M059J (cell line): ENCODE data around the gene HSF2BP. TPM values are rescaled to one million over a fixed set of nuclear protein-coding genes. Genes with fewer than 3 reads are reported as not detected.
"Not testable (repeated sequence)": the region's sequence is repeated elsewhere in the genome, so short reads cannot be mapped to it uniquely, and the experiment has no call there.

ENCODE experiments used
- DNase-seq: peaks from one replicate; pipeline ENCODE4 v3.0.0-alpha.2; 2012; ENCODE audit warnings: low read depth
- total RNA-seq: library from RNA; depleted of rRNA; stranded (reverse); fragments of >200 nt; shearing (Covaris generic); gene quantifications from 2 replicates; pipeline ENCODE4 v1.2.3, GENCODE V29; 2014

HSF2BP gene
- total RNA-seq, 1 experiment from 2014 or later, result 2.0 TPM

DNA sequence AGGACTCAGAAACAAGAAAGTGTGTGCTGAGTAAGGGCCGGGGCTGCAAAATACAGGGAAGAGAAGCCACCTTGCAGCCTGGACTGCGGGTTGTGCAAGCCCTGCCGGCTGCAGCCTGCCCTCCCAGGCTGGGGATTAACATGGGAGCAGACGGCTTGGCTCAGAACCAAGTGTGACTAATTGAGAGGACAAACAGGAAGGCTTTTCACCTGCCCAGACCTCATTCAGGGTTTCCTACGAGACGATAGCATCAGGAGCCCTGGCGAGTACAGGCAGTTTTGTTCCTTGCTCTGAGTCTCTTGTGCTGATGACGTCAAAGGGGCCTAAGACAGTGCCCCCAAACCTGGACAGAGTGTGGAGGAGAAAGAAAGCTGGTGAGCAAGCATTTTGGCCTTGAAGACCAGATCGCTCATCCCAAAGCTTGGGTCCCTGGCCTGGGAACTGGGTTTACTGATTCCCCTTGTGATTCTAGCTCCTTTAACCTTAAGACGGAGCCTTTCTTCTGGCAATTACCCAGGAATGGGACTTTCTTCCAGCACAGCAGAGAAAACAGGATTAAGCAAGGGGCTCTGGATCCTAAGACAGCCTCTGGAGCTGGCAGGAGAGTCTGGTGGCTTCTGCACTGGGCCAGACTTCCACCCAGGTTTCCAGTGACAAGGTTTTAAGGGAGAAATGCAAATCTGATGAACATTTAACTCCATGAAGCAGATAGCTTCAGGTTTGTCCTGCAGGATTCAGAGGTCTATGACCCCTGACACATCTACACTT, 142.2 kb downstream of the HSF2BP start:
- DNase-seq, result not testable (repeated sequence)

DNA sequence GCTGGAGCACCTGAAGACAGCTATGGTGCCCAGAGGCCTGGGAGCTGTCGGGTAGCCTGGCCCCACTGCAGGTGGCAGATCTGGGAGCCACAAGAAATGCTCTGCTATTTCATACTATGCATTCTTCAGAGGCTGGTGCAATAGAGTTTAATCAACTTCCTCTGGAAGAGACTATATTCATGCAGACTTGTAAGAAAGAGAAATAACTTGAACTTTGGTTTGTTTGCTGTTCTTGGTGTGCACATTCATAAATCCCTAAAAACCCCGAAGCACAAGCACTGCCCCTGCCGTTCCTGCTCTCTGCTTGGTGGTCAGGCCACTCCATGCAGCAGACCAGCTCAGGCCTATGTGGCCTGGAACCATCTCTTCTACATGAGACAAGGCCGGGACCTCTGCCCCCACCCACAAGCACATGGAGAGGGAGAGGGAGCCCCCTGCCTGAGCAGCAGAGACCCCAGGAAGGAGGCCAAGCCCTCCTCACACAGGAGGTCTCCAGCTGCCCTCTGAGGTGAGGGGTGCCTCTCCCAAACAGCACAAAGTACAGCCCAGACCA, 142.9 kb downstream of the HSF2BP start:
- not testable (repeated sequence) for DNase-seq

DNA sequence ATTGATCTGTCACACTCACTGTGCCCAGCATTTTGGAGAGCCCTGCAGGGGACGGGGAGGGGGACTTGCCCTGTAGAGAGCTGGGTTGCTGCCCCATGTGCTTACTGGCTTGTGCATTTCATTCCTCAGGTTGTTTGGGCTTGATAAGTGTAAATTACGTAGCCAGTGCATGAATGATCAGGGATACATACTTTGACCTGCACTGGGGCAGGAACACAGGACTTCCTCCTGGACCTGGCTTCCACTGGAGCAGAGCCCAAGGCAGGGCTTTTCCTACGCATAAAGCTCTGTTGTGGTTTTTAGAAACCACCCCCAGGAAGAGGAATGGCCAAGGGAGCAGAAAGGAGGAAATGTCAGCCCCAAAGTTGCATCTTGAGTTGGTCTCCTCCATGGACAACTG, 144.5 kb downstream of the HSF2BP start:
- DNase-seq, result not testable (repeated sequence)

DNA sequence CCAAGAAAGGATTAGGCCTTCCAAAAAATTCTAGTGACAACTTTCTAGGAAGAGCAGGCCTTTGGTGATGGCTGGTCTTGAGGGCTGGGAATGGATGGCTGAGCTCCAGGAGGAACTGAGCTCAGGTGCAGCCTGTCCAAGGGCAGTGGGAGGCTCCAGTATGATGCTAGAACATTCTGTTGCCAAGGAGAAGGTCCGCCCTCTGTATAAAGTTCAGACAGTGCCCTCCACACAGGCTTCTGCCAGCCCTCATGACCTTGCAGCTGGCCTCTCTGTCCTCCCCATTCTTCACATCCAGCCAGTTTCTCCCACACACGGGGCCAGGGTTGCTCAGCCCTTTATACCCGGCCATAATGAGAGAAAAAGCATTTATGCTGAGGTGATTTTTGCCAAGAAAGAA, 146.3 kb downstream of the HSF2BP start:
- DNase-seq, result not testable (repeated sequence)

DNA sequence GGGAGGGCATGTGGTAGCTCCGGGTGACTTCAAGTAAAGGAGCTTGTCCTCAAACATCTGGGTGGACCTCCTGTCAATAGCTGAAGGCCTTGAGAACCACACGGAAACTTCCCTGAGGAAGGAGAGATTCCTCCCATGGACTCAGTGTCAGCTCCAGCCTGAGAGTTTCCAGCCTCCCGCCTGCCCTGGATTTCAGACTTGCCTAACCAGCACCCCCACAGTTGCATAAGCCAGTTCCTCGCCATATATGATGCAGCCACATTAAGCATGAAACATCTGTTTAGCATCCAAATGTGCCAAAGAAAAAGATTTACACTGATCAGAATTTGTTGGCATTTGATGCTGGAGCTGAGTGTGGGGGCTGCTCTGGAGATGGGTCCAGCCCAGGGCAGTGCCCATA, 148.1 kb downstream of the HSF2BP start:
- DNase-seq, result not testable (repeated sequence)

DNA sequence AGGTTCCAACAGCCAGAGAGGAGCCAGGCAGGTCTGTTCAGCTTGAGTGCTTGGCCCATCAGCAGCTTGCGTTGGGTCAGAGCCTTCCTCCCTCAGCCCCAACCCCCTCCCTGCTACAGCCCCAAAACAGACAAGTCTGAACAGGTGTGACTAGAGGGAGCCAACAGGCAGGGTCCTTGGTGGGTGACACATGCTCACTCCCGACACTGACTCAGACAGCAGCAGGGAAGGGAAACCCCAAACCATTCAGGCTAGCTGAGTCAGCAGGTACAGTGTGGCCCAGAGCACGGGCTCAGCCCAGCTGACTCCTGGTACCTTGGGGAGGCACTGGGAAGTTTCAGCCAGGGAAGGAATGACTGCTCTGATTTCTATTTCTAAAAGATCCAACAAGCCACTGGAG, 148.6 kb downstream of the HSF2BP start:
- not testable (repeated sequence) for DNase-seq

DNA sequence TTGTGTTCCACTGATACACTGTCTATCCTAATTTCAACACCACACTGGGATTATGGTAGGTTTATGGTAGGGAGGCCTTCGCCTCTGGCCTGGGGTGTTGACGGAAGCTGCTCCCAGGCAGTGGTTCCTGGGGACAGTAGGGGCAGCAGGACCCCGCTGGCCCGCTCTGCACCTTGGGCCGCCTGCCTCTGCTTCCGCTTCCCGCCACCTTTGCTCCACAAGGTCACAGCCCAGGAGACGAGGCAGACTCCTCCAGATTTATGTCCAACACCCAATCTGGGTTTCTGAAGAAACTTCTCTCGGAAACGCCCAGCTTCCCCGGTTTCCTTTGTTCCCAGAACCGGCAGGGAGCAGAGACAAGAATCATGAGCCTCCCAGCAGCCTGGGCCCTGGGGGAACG, 155.4 kb downstream of the HSF2BP start:
- DNase-seq, result not testable (repeated sequence)

DNA sequence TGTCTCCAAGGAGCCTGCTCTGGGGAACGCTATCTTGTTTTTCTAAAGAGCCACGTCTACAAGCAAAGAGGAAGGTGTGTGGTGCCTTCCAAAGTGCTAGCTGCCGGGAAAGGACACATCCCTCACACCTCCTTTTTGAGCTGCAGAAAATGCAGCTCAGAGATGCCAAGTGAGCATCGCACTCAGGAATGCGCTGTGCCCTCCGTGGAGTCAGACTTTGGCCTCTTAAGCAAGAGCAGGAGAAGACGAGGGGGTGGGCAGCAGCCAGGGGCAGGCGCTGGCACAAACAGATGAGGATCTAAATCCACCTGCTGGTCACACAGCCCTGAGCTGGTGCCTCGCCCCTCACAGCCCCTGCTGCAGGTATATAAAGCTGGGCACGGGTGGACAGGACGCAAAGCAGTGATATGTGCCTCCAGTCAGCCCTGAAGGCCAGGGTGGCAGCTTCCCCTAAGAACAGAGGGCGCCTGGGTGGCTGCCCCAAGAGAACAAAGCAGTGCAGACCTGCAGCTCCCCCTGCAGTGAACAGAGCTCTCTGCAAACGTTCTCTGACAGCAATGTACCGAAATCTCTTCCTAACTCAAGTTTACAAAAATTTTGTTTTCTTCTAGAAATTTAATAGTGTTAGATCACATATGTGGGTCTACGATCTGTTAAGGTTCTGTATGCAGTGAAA, 156.1 kb downstream of the HSF2BP start:
- not testable (repeated sequence) for DNase-seq

DNA sequence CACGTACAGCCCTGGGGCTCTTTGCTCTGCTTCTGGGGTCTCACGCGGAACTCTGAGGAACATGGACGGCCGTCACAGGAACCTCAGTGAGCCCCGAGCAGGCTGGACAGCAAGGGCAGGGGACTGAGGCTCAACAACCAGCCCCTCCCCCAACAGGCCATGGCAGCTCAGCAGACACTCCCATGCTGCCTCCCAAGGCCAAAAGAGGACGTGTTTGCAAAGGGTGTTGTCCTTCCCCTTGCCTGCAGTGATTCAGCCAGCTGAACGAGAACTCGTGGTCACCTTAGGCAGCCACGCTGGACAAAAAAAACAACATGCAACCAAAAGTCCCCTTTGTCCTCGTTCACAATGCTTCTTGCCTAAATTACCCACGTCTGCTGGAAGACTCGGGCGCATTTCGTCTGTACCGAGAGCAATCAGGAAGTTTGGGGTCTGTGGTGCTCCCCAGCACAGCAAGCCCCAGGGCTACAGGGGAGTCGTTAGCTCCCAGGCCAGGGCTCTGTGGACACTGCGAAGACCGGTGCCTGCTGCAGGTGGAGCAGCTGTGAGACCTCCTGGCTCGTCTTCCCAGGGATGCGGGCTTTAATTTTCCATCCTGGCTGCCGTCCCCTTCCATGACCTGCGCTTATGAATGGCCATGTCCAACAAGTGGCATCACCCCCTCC, 156.7 kb downstream of the HSF2BP start:
- DNase-seq, result not testable (repeated sequence)

DNA sequence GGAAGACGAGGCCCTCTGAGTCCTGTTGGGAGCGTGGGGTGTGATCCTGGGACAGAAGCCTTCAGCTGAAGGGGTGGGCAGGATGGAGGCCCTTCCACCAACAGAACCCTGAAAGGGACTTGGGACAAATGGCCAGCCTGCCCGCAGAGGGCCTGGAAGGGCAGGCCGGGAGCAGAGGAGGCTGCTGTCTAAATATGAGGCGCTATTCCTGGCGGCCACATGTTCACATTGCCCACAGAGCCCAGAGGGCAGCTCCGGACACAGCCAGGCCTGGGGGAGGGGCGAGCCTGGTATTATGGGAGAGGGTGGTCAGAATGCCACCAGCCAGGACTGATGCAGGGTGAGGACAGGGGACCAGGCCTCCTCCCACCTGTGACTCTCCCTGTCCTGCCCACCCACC, 160.4 kb downstream of the HSF2BP start:
- DNase-seq, result not testable (repeated sequence)

DNA sequence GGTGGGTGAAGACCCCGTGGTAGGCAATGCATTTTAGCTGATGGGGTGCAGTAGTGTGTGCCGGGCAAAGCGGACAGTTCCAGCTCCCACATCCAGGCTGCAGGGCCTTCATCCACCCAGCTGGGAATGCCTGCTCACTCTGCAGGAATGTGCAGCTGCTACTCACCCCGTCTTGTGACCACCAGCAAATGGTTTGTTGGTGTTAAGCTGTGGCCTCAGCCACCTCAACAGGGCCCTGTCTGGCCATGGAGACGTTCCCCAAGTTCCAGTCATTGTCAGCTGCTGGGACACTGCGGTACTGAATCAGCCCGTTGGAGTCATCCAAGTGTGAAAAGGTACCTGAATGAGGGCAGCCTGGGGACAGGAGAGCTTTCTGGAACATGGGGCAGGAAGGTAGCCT, 161.2 kb downstream of the HSF2BP start:
- DNase-seq, result not testable (repeated sequence)

DNA sequence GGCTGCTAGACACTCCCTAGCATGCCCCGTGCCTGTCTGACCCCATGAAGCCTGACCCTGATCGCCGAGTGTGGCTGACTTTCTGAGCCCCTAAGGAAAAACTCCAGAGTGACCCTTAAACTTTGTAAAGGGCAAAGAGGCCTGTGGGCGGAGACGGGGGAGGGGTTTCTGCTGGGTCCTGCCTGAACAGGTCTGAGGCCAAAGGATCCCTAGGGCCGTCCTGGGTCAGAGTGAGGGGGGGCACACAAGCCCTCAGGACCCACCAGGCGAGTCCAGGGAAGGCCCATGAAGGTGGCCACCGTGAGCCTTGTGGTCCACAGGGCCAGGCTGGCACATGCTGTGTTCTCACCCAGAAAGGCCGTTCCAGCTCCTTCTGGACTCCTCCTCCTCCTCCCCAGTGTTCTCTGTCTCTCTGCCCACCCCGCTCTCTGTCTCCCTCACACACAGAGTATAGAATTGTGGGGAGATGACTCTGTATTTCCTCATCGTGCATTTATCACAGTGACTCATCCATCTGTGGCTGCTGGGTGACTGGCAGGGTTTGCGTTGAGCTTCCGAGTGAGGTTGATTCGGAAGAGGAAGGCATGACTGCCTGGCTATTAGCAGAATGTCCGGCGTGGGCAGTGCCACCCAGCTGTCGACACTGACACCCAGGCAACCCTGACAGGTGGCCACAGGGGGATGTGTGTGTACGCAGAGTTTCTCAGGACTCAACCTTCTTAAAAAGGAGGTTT, 164.8 kb downstream of the HSF2BP start:
- DNase-seq, result not testable (repeated sequence)

DNA sequence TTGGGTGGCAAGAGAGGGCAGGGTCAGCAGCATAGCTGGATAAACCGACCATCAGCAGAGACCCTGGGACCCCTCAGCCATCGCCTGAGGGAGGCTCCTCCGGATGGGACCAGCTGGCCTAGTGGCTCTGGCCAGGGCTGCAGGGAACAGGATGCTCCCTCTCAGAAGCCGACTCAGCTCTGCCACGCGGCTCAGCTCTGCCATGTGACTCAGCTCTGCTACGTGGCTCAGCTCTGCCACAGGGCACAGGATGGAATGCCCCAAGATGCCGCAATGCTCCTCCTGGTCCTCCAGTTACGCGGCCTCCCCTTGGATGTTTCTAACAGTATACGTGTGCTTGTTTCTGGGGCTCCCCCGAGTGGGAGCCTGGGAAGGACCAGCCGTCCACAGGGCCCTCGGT, 165.8 kb downstream of the HSF2BP start:
- DNase-seq, result not testable (repeated sequence)

DNA sequence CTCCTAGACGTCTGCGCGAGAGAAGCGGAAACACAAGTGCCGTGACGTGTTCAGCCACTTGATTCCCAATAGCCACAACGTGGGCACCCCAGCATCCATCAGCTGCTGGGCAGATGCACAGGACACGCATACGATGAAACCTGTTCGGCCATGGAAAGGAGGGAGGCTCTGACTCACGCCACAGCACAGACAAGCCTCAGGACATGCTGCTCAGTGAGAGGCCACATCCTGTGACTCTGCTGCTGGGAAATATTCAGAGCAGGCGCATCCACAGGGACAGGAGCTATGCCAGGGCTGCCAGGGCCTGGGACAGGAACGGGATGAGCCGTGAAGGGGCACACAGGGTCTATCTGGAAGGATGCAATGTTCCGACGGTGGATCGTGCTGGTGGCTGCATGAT, 171.1 kb downstream of the HSF2BP start:
- not testable (repeated sequence) for DNase-seq

DNA sequence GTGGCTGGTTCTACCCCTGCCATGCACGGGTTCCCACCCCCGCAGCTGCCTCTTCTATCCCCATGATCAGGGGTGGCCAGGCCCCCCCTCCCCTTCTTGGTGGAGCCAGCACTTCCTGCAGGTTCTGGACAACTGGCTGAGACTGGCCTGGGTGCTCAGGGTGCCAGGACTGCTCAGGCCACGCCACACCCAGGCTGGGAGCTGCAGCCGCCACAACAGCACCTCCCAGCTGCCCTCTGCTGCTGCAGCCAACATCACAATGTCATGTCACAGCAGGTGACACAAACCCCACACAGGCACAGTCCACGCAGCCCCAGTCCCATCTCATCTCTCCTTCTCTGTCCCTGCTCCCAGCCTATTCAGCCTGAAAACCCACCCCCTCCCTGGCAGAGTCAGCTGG, 173.2 kb downstream of the HSF2BP start:
- not testable (repeated sequence) for DNase-seq

DNA sequence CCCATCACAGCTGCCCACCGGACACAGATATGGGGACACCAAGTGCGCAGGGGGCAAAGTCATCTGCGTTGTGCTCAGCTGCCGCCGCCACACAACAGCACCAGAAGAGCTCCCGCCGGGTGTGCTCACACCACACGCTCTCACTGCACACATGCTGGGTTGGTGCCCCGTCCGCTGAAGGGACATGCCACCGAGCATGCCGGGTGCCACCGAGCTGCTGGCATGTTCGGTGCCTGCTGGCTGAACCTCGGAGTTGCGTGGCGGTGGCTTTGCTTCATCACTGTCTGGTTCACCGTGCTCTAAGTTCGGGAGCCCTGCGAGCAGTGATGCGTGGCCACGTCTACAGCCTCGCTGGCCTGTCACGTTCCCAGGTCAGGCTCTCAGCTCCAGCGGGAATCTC, 174.3 kb downstream of the HSF2BP start:
- not testable (repeated sequence) for DNase-seq

DNA sequence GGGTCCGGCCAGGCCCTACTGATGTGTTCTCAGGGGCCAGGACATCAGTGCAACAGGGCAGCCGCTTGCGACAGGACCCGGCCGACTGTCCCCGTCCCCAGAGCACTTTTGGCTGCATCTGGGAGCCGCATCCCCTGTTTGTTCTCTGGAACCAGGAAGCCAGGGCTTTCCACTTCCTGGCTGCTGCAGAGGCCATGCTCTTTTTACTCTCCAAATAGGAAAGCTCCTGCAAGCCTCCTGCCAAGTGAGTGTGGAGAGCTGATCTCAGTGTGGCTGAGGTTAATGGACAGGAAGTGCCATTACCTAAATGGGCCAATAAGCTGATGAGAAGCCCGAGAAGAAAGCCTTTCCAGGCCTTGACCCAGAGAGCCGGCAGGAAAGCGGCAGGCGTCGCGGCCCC, 180.1 kb downstream of the HSF2BP start:
- DNase-seq, result not testable (repeated sequence)
